SK-N-SH (cell line): ENCODE results near the gene CD14. TPM values are rescaled to one million over a fixed set of nuclear protein-coding genes. Genes with fewer than 3 reads are reported as not detected.

Source experiments
- CTCF ChIA-PET: fragments of 300-600, 350-600 bp; formaldehyde crosslinking; extraction: SDS; loops from one replicate; lab custom pipeline; 2021; lab: Yijun Ruan, JAX
- POLR2A ChIA-PET: fragments of 350-600 bp; sonication (Branson Sonifier 250); formaldehyde crosslinking; extraction: SDS; loops from one replicate; lab custom pipeline; 2020; ENCODE audit warnings: antibody characterized with exemption, inconsistent platforms; lab: Yijun Ruan, JAX
- DNase-seq: peaks from one replicate; pipeline ENCODE4 v3.0.0; 2012
- H2AFZ ChIP-seq: fragments of 200-600 bp; sonication (generic); 2 replicates; pipeline ENCODE4 v1.8.1; 2016; ENCODE audit warnings: antibody characterized with exemption, mild to moderate bottlenecking, low read depth
- H3F3A ChIP-seq: fragments of 200-600 bp; sonication (generic); replicated peaks from 2 replicates; pipeline ENCODE3; 2016; ENCODE audit warnings: antibody characterized with exemption, mild to moderate bottlenecking; ENCODE audit not compliant: insufficient read depth
- H3K27ac ChIP-seq, 2 experiments: fragments of 200-500 bp in 1 of 2; fragments of 200-600 bp in 1 of 2; sonication (Bioruptor generic) in 1 of 2; sonication (generic), shearing (Covaris generic) in 1 of 2; 2 replicates each; pipeline versions ENCODE4 v1.5.1 to v1.6.1; 2014 to 2016; ENCODE audit warnings: low read depth in 2 of 2, inconsistent platforms in 1 of 2, low read length in 1 of 2, mild to moderate bottlenecking in 1 of 2, mixed read lengths in 1 of 2
- H3K27me3 ChIP-seq: fragments of 200-600 bp; sonication (generic), shearing (Covaris generic); 2 replicates; pipeline ENCODE4 v1.6.1; 2016; ENCODE audit warnings: mixed run types; ENCODE audit not compliant: insufficient read depth
- H3K36me3 ChIP-seq, 2 experiments: fragments of 200-500 bp in 1 of 2; fragments of 200-600 bp in 1 of 2; sonication (Bioruptor generic) in 1 of 2; sonication (generic) in 1 of 2; replicated peaks in 1 of 2; 2 replicates each; pipeline versions ENCODE3 to v1.5.1; 2014 to 2016; ENCODE audit warnings: low read length in 1 of 2, mild to moderate bottlenecking in 1 of 2; ENCODE audit not compliant: insufficient read depth in 2 of 2, control insufficient read depth in 1 of 2
- H3K4me1 ChIP-seq, 2 experiments: fragments of 200-500 bp in 1 of 2; fragments of 200-600 bp in 1 of 2; sonication (Bioruptor generic) in 1 of 2; sonication (generic), shearing (Covaris generic) in 1 of 2; 2 replicates each; pipeline versions ENCODE4 v1.5.1 to v1.6.1; 2014 to 2016; ENCODE audit warnings: low read depth in 1 of 2, low read length in 1 of 2, mixed run types in 1 of 2; ENCODE audit not compliant: insufficient read depth in 2 of 2, control insufficient read depth in 1 of 2
- H3K4me2 ChIP-seq: fragments of 200-600 bp; sonication (generic), shearing (Covaris generic); 2 replicates; pipeline ENCODE4 v1.6.1; 2017; ENCODE audit warnings: mixed run types
- H3K4me3 ChIP-seq, 2 experiments: fragments of 200-500 bp in 1 of 2; fragments of 200-600 bp in 1 of 2; sonication (Bioruptor generic) in 1 of 2; sonication (generic), shearing (Covaris generic) in 1 of 2; 2 replicates each; pipeline versions ENCODE4 v1.5.1 to v1.8.1; 2014 to 2016; ENCODE audit warnings: low read depth in 2 of 2, inconsistent platforms in 1 of 2, low read length in 1 of 2, mild to moderate bottlenecking in 1 of 2, mixed read lengths in 1 of 2, moderate library complexity in 1 of 2
- H3K79me2 ChIP-seq: fragments of 200-600 bp; sonication (generic); 2 replicates; pipeline ENCODE4 v1.8.1; 2017; ENCODE audit warnings: mild to moderate bottlenecking; ENCODE audit not compliant: insufficient read depth
- H3K9ac ChIP-seq: fragments of 200-600 bp; sonication (generic); 2 replicates; pipeline ENCODE4 v1.6.1; 2017; ENCODE audit warnings: mixed run types
- H3K9me2 ChIP-seq: fragments of 200-600 bp; sonication (generic); 2 replicates; pipeline ENCODE4 v1.6.1; 2017; ENCODE audit warnings: mixed run types
- H3K9me3 ChIP-seq: fragments of 200-600 bp; sonication (generic); 2 replicates; pipeline ENCODE4 v1.6.1; 2017; ENCODE audit warnings: mixed run types, mild to moderate bottlenecking, moderate library complexity
- H4K20me1 ChIP-seq: fragments of 200-600 bp; sonication (generic); 2 replicates; pipeline ENCODE4 v1.6.1; 2017; ENCODE audit warnings: mild to moderate bottlenecking, mixed run types; ENCODE audit not compliant: insufficient read depth
- CHD2 ChIP-seq: fragments of 150-350 bp; IDR thresholded peaks from 2 replicates; pipeline ENCODE4 v1.6.1; 2018; ENCODE audit warnings: low read length; ENCODE audit not compliant: partially characterized antibody
- CTCF ChIP-seq: fragments of 200-600 bp; sonication (generic); IDR thresholded peaks from 2 replicates; pipeline ENCODE4 v1.6.1; 2017; ENCODE audit warnings: antibody characterized with exemption, mild to moderate bottlenecking, moderate library complexity
- EP300 ChIP-seq, 2 experiments: IDR thresholded peaks; 2 replicates each; pipeline versions ENCODE4 v1.4.0 to v1.6.1; 2012; ENCODE audit warnings: borderline replicate concordance in 1 of 2, low read depth in 1 of 2, low read length in 1 of 2
- FOXJ3 ChIP-seq: sonication (generic); formaldehyde crosslinking; IDR thresholded peaks from 2 replicates; pipeline ENCODE4 v1.5.1; 2020; ENCODE audit warnings: mild to moderate bottlenecking, missing genetic modification reagents
- FOXM1 ChIP-seq: IDR thresholded peaks from 2 replicates; pipeline ENCODE4 v1.4.0; 2012; ENCODE audit warnings: low read depth, mild to moderate bottlenecking
- GATA2 ChIP-seq: sonication (generic); formaldehyde crosslinking; IDR thresholded peaks from 2 replicates; pipeline ENCODE4 v1.5.0; 2020; ENCODE audit warnings: mild to moderate bottlenecking, missing genetic modification reagents
- MAX ChIP-seq: IDR thresholded peaks from 2 replicates; pipeline ENCODE4 v1.4.0; 2012; ENCODE audit warnings: low read depth
- PBX3 ChIP-seq: IDR thresholded peaks from 2 replicates; pipeline ENCODE4; 2012
- RCOR1 ChIP-seq: fragments of 150-350 bp; IDR thresholded peaks from 2 replicates; pipeline ENCODE4 v1.6.1; 2017; ENCODE audit warnings: antibody characterized with exemption, low read length
- REST ChIP-seq: IDR thresholded peaks from 2 replicates; pipeline ENCODE4 v1.6.1; 2012; ENCODE audit warnings: mild to moderate bottlenecking, low read depth, low read length, moderate library complexity
- TAF1 ChIP-seq: IDR thresholded peaks from 2 replicates; pipeline ENCODE4 v1.6.1; 2012; ENCODE audit warnings: low read depth, mild to moderate bottlenecking, low read length, moderate library complexity, borderline replicate concordance
- TCF12 ChIP-seq: IDR thresholded peaks from 2 replicates; pipeline ENCODE4 v1.4.0; 2012
- YY1 ChIP-seq: IDR thresholded peaks from 2 replicates; pipeline ENCODE4 v1.4.0; 2012; ENCODE audit warnings: low read depth, mild to moderate bottlenecking
- polyA plus RNA-seq, 3 experiments: library from polyadenylated mRNA; depleted of rRNA; stranded (reverse); fragments of >200 nt; gene quantifications; 2 replicates each; pipeline ENCODE4 v1.2.3, GENCODE V29; 2012

The CD14 gene
- polyA plus RNA-seq, 1 of the 3 experiments (the other 2 are of a cell fraction): 0.12 TPM

GRCh38 chr5:140600096-140600495 is 32.9 kb downstream of the CD14 start:
- H3K27ac ChIP-seq: no peak overlapping the region
- no peaks in the 10 kb centered on the region for H3F3A ChIP-seq
- TF ChIP-seq EP300 (IDR thresholded peaks at IDR 0.05; ENCODE audit: borderline replicate concordance in 1 of 2, low read depth in 1 of 2, low read length in 1 of 2): no peak
- TF ChIP-seq PBX3: no peak
- TF ChIP-seq CHD2: no peak
- TF ChIP-seq TCF12: no peak
- no peak for TF ChIP-seq YY1
- no peak for TF ChIP-seq FOXM1
- TF ChIP-seq GATA2 (CRISPR knock-in tag): no peak
- TF ChIP-seq RCOR1: no peak
- TF ChIP-seq FOXJ3 (CRISPR knock-in tag): no peak
- TF ChIP-seq CTCF: no peak
- TF ChIP-seq MAX: no peak
- TF ChIP-seq REST: no peak
- no peak for TF ChIP-seq TAF1
- H3K9me3 ChIP-seq: no peaks in the 10 kb centered on the region
- no peaks in the 10 kb centered on the region for H3K27me3 ChIP-seq
- H3K9ac ChIP-seq: no peak overlapping the region
- ChIA-PET POLR2A (no interaction called here), CTCF (interaction anchor here (1.0 to 1.4 kb wide), 5 partner anchors 19 to 1035 kb away, joined by 3 to 4 read pairs (median 3); no protein-coding TSS in a partner anchor)
- no peaks in the 10 kb centered on the region for H3K9me2 ChIP-seq
- H3K36me3 ChIP-seq: no peaks in the 10 kb centered on the region
- no peak overlapping the region for H2AFZ ChIP-seq
- no peak overlapping the region for H3K4me3 ChIP-seq
- no peak overlapping the region for H3K4me2 ChIP-seq
- DNase-seq: no peak
- no peaks in the 10 kb centered on the region for H3K79me2 ChIP-seq
- no peaks in the 10 kb centered on the region for H4K20me1 ChIP-seq
- H3K4me1 ChIP-seq: peaks cover 0 to 3% of the 10 kb centered on the region in 2 experiments; a peak in 1 of 4 replicates
